Effector memory CD8-positive, alpha-beta T cell (primary cell): ENCODE results near the gene CETN1.

Experiments
- ATAC-seq: fragments of 150-1000 bp; cut with Tn5 transposase; replicated peaks from 2 replicates; pipeline ENCODE4 v1.10.0; 2021; ENCODE audit warnings: mild to moderate bottlenecking, moderate library complexity
- DNase-seq, 3 experiments: peaks; one replicate each; pipeline ENCODE4 v3.0.0; 2021
- H3K27ac Mint-ChIP-seq, 2 donors: one replicate each; pipeline ENCODE4 v1.8.0; 2022; ENCODE audit warnings: mild to moderate bottlenecking in 2 of 2, mixed read lengths in 2 of 2, moderate library complexity in 2 of 2
- H3K27me3 Mint-ChIP-seq, 2 donors: one replicate each; pipeline ENCODE4 v1.8.0; 2022; ENCODE audit warnings: mixed read lengths in 2 of 2
- H3K36me3 Mint-ChIP-seq: one replicate; pipeline ENCODE4 v1.8.0; 2022; ENCODE audit warnings: mild to moderate bottlenecking, moderate library complexity, mixed read lengths; ENCODE audit not compliant: insufficient read depth
- H3K4me1 Mint-ChIP-seq, 2 donors: one replicate each; pipeline ENCODE4 v1.8.0; 2022; ENCODE audit warnings: low read depth in 2 of 2, mixed read lengths in 2 of 2
- H3K4me3 Mint-ChIP-seq, 2 donors: one replicate each; pipeline ENCODE4 v1.8.0; 2022; ENCODE audit warnings: mild to moderate bottlenecking in 2 of 2, mixed read lengths in 2 of 2, moderate library complexity in 2 of 2
- H3K9me3 Mint-ChIP-seq, 2 donors: one replicate each; pipeline ENCODE4 v1.8.0; 2022; ENCODE audit warnings: mixed read lengths in 2 of 2

Gene CETN1

DNA sequence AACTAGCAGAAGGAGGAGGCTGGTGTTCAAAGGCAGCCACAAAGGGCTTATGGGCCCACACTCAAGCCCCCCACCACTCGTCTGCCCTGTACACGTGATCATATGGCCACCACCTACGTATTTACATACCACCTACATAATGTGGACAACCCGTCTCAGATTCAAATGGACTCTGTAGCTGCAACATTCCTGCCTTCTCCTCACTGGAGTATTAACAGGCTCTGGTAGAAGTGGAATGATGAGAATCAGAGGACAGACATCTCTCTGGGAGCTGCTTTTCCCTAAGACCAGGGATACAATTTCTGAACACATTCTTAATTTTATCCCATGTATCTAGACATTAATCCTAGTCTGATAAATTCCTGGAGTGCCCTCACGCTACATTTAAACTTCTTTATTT, 9.5 kb upstream of the CETN1 start:
- DNase-seq, result no peak
- no peak for ATAC-seq
- H3K4me3 Mint-ChIP-seq, result no peak overlapping the region
- H3K4me1 Mint-ChIP-seq, result no peaks in the 10 kb centered on the region
- no peaks in the 10 kb centered on the region for H3K36me3 Mint-ChIP-seq
- H3K27me3 Mint-ChIP-seq, result peaks cover 30 to 47% of the 10 kb centered on the region in 2 donors
- no peak overlapping the region for H3K27ac Mint-ChIP-seq
- no peaks in the 10 kb centered on the region for H3K9me3 Mint-ChIP-seq

DNA sequence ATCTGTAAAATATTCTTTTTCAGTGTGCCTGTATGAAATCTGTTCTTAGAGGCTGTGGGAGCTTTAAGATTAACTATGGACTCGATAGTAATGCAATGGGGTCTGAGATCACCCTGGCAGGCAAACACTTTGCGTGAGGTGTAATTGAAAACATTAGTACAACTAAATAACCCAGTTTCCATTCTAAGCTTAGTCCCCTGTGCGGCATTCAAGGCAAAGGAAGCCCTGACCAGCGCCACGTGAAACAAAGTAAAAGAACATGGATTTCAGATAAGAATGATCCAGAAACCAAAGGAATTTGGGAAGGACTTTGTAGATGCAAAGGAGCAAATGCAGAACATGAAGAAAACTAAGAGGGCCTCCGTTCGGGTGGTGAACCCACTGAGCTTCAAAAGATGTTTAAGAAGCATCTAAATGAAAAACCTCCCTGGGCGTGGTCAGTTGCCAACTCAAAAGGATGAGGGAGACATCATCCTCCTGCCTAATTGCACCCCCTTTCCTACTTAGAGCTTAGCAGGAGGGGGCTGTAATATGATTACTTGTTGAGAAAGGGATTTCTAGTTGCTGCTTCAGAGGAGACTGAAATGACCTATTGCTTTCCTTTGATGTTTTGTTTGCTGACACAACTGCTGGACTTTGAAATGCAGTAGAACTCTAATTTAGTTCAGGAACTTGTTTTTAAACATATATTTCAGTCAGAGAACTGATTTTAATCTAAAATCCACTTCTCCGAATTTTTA, 7.9 kb upstream of the CETN1 start:
- Mint-ChIP-seq H3K27me3 (peaks cover 25 to 50% of the 10 kb centered on the region in 2 donors), H3K4me1 (no peaks in the 10 kb centered on the region), H3K4me3 (no peak overlapping the region), H3K9me3 (no peaks in the 10 kb centered on the region), H3K36me3 (no peaks in the 10 kb centered on the region), H3K27ac (no peak overlapping the region)
- DNase-seq (no peak), ATAC-seq (no peak)

DNA sequence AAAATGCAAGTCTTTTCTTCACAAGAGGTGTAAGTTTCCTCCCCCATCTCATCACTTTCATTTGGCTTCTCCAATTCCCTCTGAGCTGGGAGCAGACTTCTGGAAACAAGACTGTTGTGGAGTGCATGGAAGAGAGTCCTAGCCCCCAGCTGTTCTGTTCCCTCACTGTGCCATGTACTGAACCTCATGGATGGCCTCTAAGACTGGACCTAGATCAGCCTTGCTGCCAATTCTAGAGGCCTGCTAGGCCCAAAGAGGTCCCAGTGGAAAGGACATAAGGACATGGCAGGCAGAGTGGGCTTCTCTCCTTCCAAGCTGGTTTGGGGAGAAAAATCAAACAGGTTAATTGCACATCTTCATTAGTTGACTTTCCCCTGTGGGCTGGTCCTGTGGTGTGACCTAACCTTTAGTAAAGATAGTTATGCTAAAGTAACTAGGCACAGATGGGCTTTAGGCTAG, 7.3 kb upstream of the CETN1 start:
- no peak overlapping the region for H3K4me3 Mint-ChIP-seq
- no peak overlapping the region for H3K27ac Mint-ChIP-seq
- no peaks in the 10 kb centered on the region for H3K4me1 Mint-ChIP-seq
- ATAC-seq, result no peak
- no peaks in the 10 kb centered on the region for H3K9me3 Mint-ChIP-seq
- no peak for DNase-seq
- H3K36me3 Mint-ChIP-seq, result no peaks in the 10 kb centered on the region
- peaks cover 21 to 50% of the 10 kb centered on the region in 2 donors for H3K27me3 Mint-ChIP-seq

DNA sequence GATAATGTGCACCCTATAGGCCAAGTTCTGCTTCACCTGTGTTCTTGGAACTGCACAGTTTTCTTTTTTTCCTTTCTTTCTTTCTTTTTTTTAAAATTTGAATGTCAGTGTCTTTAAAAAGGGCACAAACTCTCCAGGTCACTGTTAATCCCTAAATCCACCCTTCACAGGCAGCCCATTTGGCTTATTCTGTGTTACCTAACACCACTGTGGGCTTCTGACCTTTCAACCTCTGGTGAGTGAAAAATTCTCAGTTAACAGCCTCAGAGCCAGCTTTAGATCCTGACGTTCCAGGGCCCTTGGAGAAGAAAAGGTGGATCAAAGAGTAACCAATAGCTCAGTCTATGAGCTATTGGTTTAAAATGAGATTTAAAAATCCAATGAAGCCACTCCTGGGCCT, 6.8 kb upstream of the CETN1 start:
- no peaks in the 10 kb centered on the region for H3K9me3 Mint-ChIP-seq
- H3K27me3 Mint-ChIP-seq, result peaks cover 21 to 50% of the 10 kb centered on the region in 2 donors
- H3K36me3 Mint-ChIP-seq, result no peaks in the 10 kb centered on the region
- DNase-seq (no peak), ATAC-seq (no peak)
- H3K4me3 Mint-ChIP-seq, result no peak overlapping the region
- no peaks in the 10 kb centered on the region for H3K4me1 Mint-ChIP-seq
- H3K27ac Mint-ChIP-seq, result no peak overlapping the region

DNA sequence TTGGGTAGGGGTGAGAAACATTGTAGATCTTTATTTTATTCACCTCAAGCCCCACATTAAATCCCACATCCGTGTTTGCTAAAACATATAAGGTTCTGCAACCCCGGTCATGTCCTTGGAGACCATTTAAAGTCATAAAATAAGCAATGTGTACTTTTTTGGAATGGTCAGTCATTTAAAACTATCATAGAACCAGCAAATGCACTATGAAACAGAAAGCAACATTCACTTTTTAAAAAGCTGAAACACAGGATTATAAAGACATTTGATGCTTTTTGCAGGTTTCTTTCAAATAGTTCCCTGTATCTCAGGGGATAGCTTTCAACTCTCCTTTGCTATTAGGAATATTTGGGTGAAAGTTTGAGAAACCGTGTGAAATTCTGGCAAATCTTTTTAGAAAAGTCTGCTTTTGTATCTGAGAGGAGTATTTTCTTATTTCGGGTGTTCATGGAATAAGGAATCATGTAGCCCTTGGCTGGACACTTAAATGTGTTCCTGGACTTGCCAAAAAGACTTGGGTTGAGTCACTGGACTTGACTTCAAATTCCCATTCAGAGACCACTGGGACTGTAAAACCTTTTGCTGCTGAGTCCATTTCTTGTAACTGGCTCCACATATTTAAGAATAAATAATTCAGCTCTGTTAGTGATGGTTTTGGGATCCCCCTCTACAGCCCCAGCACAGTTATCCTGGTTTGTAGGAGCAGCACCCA, 5.9 kb upstream of the CETN1 start:
- Mint-ChIP-seq H3K9me3 (no peaks in the 10 kb centered on the region), H3K4me1 (no peaks in the 10 kb centered on the region), H3K27me3 (peaks cover 21 to 50% of the 10 kb centered on the region in 2 donors), H3K4me3 (no peak overlapping the region), H3K36me3 (no peaks in the 10 kb centered on the region), H3K27ac (no peak overlapping the region)
- DNase-seq (no peak), ATAC-seq (no peak)

DNA sequence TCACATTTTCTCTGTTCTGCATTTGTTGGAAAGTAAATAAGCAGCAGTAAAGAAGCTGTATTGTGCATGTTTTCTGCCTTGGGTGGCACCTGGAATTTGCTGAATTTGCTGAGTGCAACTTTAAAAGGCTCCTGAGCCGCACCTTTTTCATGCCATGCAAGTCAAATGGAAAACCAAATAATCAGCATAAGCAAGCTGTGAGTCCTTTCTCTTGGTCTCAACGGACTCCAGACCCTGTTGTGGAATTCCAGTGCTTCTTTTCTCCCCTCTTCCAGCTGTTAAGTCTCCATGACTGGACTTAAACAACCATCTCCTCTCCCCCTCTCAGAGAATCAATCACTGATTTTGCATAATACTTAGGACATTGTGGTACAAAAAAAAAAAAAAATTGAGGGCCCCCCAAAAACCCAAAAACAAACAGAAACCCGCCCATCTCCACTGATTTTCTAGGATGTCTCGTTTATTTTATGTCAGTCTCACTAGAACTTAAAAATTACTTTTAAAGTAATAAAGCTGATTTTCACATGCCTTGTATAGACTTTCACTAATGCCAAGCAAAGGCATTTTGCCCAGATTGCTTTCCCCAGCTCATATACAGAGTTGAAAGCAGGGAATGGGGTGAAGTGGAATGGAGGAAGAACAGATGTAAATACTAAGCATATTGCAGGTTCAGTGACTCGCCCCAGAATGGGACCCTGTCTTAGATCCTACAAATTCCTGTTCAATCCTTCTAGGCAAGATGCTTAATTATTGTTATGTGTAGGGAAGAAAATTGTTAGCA, 5.1 kb upstream of the CETN1 start:
- Mint-ChIP-seq H3K4me1 (no peaks in the 10 kb centered on the region), H3K9me3 (no peaks in the 10 kb centered on the region), H3K27me3 (peaks cover 27 to 45% of the 10 kb centered on the region in 2 donors), H3K27ac (no peak overlapping the region), H3K36me3 (no peaks in the 10 kb centered on the region), H3K4me3 (no peak overlapping the region)
- no peak for DNase-seq
- no peak for ATAC-seq

DNA sequence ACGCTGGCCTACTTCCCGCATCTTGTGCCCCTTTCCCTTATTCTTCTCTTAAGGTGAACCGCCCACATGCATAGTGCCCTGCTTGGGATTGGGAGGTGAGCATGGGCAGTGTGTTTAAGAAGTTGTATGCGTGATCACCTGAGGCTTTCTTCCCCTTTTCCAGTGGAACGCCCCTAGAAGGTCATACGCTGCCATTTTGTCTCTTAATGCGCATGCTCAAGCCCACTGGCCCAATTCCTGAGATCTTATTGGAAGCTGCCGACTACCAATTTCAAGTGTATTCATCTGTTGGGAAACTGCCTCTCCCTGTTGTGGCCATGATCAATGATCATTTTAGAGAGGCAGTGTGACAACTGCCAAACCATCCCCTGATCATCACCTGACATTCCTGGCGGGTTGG, 3.3 kb upstream of the CETN1 start:
- Mint-ChIP-seq H3K36me3 (no peaks in the 10 kb centered on the region), H3K27me3 (peaks cover 34 to 56% of the 10 kb centered on the region in 2 donors), H3K4me3 (no peak overlapping the region)

DNA sequence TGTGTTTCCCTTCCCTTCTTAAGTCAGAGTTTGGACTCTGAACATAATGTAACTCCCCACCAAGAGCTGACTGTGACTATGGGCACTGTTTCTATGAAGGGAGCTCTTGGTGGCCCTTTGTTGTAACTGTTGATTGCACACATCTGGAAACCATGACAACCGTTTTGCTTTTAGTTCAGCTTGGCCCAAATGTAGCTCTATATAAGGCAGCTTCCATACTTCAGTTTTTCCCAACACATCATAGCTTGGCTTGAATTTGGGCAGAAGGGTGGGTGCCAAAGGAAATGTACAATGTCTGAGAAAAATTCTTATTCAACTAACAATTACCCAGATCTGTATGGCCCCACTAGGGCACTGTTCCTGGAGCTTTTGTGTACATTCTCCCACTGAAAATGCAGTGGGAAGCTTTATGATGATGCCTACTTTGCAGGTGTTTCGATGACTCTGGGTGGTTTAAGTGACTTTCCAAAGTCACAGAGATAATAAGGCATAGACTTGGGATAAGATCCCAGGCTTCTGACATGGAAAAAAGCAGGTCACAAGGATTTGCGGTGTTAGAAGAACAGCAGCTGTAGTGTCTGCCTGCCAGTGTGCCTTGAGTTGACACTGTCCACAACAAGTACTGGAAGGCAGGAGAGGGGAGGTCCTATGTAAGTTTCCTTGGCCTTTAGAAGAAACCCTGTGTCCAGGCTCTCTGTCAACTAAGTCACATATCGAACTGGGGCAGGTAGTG, 2.4 kb upstream of the CETN1 start:
- ATAC-seq, result no peak
- Mint-ChIP-seq H3K4me3 (no peak overlapping the region), H3K27ac (no peak overlapping the region), H3K9me3 (no peaks in the 10 kb centered on the region), H3K27me3 (peaks cover 37 to 59% of the 10 kb centered on the region in 2 donors), H3K36me3 (no peaks in the 10 kb centered on the region), H3K4me1 (no peaks in the 10 kb centered on the region)
- no peak for DNase-seq

More for the DNA sequence above, 3.3 kb upstream of the CETN1 start:
- ATAC-seq, result no peak
- Mint-ChIP-seq H3K9me3 (no peaks in the 10 kb centered on the region), H3K27ac (no peak overlapping the region), H3K4me1 (no peaks in the 10 kb centered on the region)
- DNase-seq, result no peak

DNA sequence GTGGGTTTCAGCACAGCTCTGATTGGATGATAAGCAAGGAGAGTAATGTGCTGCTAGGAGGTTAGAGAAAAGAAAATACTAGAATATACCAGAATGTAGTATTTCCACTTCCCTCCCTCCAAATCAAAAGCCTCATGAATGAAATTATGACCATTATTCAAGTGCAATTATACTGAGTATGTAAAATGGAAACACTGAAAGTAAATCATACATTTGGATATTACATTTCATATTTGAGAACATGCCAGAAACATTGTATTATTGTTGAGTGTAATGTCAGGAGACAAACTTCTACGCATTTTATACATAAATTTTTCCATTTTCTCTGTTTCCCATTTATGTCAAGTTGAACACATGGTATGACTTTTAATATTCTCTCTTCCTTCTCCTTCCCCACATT, 942 bp upstream of the CETN1 start:
- no peak for DNase-seq
- Mint-ChIP-seq H3K27me3 (peaks cover 38 to 54% of the 10 kb centered on the region in 2 donors), H3K36me3 (peaks cover 3% of the 10 kb centered on the region), H3K27ac (no peak overlapping the region), H3K4me1 (no peaks in the 10 kb centered on the region), H3K4me3 (no peak overlapping the region), H3K9me3 (no peaks in the 10 kb centered on the region)
- ATAC-seq, result no peak

DNA sequence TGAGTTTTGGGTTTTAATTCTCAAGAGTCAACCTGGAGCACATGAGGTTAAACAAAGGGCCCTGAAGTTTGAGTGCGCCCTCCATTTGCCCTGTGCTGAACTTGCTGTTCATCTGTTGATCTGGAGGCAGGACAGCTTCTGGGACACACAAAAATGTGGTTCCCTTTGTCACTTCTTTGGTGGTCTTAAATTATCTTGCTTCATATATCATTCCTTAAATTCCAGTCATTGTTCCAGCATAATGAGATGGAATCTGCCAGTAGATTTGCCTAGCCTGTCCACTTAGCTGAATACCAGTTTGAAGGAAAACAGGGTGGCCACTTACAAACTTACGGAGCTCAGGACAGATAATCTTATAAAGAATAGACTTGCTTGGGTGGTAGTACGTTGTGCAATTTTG, 916 bp downstream of the CETN1 start:
- peaks cover 25 to 40% of the 10 kb centered on the region in 2 donors for H3K27me3 Mint-ChIP-seq
- no peaks in the 10 kb centered on the region for H3K9me3 Mint-ChIP-seq
- ATAC-seq, result no peak
- H3K4me3 Mint-ChIP-seq, result no peak overlapping the region
- no peaks in the 10 kb centered on the region for H3K4me1 Mint-ChIP-seq
- no peak overlapping the region for H3K27ac Mint-ChIP-seq
- peaks cover 3% of the 10 kb centered on the region for H3K36me3 Mint-ChIP-seq
- DNase-seq, result no peak

DNA sequence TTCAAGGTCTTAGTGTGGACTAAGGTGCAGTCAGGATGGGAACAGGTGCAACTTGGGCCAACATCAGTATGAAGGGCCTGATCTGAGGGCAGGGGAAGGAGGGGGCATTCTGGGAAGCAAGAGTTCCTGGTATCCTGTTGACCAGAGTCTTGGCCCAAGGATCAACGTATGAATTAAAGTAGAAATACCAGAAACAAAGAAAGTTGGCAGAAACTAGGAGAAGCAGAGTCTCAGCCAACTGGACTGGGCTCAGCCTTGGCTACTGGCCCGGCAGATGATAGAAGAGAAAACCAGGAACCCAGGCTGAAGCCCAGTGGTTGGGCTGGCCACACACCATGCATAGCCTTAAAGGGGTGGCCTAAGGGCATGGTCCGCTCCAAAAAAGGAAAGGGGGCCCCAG, 2.3 kb downstream of the CETN1 start:
- no peak for ATAC-seq
- Mint-ChIP-seq H3K36me3 (peaks cover 3% of the 10 kb centered on the region), H3K27me3 (peaks cover 24 to 31% of the 10 kb centered on the region in 2 donors), H3K4me3 (no peak overlapping the region), H3K4me1 (no peaks in the 10 kb centered on the region), H3K27ac (no peak overlapping the region), H3K9me3 (no peaks in the 10 kb centered on the region)
- DNase-seq, result no peak

DNA sequence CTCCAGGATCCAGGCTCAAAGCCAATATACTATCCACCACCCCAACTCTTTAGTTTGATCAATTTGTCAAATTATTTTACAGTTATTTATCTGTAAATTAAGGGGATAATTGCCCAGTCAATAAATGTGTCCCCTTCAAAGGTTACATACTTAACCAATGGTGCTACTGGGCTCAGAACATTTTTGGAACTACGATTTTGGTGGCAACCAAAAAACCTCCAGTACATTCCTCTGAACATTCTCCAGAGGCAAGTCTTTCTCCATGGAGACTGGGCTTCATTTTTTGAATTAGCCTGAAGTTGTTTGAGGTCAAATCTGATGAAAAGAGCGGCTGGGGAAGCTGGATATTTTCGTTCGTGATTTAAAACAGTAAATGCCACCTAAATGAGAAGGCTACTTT, 14.9 kb downstream of the CETN1 start:
- DNase-seq, result no peak
- peaks cover 0 to 3% of the 10 kb centered on the region in 2 donors for H3K4me1 Mint-ChIP-seq
- H3K27me3 Mint-ChIP-seq, result peaks cover 16 to 30% of the 10 kb centered on the region in 2 donors

DNA sequence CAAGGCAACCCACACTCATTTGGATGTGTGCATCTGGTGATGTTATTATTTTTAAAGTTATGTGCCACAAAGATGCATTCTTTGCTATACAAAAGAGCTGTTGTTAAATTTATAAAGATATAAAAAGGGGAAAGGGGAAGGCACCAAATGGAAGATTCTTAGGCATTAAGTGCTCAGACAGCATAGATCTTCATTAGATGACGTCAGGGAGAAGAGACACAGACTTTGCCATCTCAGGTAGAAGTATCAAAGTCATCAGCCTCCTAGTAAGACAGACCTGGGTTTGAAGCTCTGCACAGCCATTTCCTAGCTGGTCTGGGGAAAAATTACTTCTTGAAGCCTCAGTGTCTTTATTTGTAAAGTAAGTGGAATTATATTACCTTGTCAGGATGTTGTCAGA, 15.4 kb downstream of the CETN1 start:
- peaks cover 0 to 3% of the 10 kb centered on the region in 2 donors for H3K4me1 Mint-ChIP-seq
- no peak for DNase-seq
- H3K9me3 Mint-ChIP-seq, result no peaks in the 10 kb centered on the region
- no peaks in the 10 kb centered on the region for H3K36me3 Mint-ChIP-seq
- no peak overlapping the region for H3K27ac Mint-ChIP-seq
- no peak for ATAC-seq
- H3K27me3 Mint-ChIP-seq, result peaks cover 21 to 34% of the 10 kb centered on the region in 2 donors
- H3K4me3 Mint-ChIP-seq, result no peak overlapping the region

More for the DNA sequence above, 14.9 kb downstream of the CETN1 start:
- Mint-ChIP-seq H3K27ac (no peak overlapping the region), H3K9me3 (no peaks in the 10 kb centered on the region), H3K4me3 (no peak overlapping the region), H3K36me3 (no peaks in the 10 kb centered on the region)
- no peak for ATAC-seq
